ENCODE measurements around the gene GLT8D2. TPM values are rescaled to one million over a fixed set of nuclear protein-coding genes. Genes with fewer than 3 reads are reported as not detected.
A peak's percentile ranks its signal among the peaks of the same experiment; 100 is the strongest.
"Not testable (repeated sequence)": the region's sequence is repeated elsewhere in the genome, so short reads cannot be mapped to it uniquely, and the experiment has no call there.

The GLT8D2 gene
- total RNA-seq, 1 experiment from 2014 or later, result 10.7 TPM

DNA sequence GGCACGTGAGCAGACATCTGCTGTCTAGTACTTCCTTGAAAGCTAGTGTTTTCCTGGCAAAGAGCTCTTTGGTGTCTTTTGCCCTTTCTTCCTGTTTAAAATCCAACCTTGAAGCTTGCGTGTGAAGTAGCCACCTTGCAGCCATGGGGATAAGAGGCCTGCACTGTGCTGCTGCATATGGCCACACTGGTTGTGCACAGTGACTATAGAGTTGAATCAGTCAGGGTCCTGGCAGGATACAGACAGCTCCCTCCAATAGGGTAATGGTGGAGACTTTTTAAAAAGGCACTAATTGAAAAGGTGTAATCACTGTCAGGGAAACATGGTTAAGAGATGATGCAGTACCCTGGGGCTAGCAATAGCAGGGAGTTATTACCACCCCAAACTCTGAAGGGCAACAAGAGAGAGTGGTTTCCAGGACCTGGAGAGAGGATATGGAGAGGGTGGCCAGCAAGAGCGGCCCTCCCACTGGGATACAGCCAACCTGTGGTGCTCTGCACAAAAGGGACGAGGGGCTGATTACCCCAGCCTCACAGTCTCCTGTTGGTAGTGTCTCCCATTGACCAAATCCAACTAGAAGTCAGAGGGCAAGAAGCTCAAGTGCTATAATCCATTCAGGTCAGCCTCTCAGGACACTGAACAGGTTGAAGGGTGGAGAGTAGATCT, 4.8 kb upstream of the GLT8D2 start:
- no peak for DNase-seq (ENCODE audit: low read depth)

DNA sequence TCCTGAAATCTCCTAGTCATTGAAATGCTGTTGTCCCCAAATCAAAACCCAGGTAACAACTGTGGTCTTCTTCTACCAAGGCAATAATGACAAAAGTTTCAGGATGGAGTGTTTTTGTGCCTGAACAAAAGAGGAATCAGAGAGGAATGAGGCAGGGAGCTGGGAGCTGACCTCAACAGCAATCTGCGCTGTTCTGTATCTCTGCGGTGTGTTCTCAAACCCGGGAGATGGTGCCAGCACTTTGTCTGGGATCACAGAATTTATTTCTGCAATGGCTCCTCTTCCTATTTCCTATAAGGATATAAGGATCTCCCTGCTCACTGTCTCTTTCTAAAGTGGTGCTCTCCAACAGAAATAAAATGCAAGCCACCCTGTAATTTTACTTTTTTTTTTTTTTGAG, 449 bp upstream of the GLT8D2 start:
- DNase-seq (ENCODE audit: low read depth), result no peak

DNA sequence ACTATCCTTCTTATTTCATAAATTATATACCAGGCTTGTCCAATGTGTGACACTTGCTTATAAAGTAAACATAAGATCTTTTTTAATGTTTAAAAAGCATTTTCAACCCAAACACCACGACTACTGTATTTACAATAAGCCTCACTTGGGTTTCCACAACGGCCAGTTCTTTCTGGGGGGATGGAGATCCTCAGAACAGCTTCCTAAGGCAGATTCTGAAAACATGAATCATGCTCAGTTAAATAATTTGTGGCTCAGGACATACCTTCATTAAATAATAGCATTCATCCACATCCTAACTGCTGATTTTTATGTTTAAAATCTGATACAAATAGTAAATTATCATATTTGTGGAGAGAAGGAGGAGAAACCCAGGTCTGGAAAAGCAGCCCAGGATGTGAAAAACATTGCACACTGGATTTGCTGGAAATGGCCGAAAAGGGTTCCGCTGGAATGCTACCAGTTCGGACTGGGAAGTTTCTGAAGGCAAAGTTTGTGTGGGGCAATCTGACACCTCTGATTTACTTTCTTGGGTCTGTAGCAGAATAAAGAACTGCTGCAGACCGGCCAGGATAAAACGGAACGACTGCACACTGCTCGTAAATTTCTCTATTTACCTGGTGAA, 597 bp downstream of the GLT8D2 start:
- peak; percentile 57 for DNase-seq (ENCODE audit: low read depth)

DNA sequence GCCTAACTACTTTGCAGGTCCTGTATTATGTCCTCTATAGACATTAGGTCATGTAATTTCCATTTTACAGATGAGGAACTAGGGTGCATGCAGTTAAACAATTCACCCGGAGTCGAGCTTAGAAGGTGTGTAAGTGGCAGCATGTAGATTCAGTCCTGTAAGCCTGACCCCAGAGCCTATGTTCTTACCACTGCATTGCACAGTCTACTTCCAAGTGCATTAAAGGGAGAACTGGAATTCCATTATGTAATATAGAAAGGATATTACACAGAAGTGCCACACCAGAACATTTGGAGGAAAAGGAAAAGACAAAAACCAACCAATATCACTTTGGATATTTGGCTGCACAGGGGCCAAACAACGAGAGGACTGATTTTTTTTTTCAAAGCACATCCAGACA, 1.2 kb downstream of the GLT8D2 start:
- DNase-seq (ENCODE audit: low read depth), result no peak

DNA sequence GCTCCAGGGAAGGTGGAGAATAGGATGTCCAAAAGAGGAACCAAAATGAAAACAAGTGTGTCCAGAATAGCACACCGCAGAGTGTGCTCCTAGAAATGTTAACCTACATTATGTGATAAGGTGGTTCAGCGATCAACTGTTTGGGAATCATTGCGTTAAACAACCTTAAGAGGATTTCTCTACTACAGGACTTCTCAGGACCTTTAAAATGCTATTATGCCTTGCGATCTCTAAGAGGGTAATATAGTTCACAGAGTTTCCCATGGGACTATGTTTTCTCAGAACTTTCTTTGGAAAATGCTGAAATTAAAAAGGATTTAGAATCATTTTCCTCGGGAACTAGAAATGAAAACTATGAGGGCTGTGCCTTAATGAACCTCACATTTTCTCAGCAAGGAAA, 1.8 kb downstream of the GLT8D2 start:
- no peak for DNase-seq (ENCODE audit: low read depth)

DNA sequence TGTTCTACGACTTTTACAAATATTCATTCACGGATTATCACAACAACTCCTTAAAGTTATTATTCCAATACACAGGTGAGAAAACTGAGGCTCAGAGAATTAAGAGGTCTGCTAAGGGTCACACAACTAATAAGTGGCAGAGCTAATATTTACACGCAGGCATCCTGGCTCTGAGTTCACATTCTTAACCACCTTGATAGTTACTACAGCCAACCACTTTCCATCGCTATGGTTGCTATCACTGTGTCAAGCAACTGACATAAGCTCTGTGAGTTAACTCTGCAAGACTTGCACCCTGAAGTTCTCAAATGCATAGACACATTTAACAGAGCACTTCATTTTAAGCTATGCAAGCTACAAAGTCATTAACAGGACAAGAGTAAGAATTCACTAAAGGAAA, 3.7 kb downstream of the GLT8D2 start:
- DNase-seq (ENCODE audit: low read depth), result no peak

DNA sequence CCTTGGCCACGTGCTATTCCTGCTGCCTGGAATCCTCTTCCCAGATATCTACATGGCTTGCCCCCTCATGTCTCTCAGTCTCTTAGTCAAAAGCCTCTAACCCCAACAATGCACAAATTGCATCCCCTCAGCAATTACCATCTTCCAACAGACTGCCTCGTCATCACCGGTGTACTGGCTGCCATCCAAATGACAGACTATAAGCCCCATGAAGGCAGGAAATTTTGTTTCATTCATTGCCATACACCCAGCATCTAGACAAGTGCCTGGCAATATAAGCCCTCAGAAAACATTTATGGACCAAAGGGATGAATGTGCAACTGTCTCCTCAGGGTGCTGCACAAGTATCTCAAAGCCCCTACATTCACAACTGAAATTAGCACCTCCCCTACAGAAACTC, 5.8 kb downstream of the GLT8D2 start:
- no peak for DNase-seq (ENCODE audit: low read depth)

DNA sequence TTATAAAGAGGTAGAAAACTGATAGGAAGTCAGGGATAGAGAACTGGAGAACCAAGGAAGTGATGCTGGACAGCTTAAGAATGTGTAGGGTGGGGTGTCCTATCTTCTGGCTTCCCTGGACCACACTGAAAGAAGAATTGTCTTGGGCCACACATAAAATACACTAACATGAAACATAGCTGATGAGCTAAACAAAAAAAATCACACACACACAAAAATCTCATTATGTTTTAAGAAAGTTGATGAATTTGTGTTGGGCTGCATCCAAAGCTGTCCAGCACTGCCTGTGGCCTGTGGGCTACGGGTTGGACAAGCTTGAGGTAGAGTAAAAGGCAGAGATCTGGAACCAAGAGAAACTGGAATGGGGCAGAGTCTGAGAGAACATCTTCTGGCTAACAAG, 7.4 kb downstream of the GLT8D2 start:
- no peak for DNase-seq (ENCODE audit: low read depth)

DNA sequence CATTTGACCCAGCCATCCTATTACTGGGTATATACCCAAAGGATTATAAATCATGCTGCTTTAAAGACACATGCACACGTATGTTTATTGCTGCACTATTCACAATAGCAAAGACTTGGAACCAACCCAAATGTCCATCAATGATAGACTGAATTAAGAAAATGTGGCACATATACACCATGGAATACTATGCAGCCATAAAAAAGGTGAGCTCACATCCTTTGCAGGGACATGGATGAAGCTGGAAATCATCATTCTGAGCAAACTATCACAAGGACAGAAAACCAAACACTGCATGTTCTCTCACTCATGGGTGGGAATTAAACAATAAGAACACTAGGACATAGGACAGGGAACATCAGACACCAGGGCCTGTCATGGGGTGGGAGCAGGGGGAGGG, 10.2 kb downstream of the GLT8D2 start:
- not testable (repeated sequence) for DNase-seq (ENCODE audit: low read depth)

DNA sequence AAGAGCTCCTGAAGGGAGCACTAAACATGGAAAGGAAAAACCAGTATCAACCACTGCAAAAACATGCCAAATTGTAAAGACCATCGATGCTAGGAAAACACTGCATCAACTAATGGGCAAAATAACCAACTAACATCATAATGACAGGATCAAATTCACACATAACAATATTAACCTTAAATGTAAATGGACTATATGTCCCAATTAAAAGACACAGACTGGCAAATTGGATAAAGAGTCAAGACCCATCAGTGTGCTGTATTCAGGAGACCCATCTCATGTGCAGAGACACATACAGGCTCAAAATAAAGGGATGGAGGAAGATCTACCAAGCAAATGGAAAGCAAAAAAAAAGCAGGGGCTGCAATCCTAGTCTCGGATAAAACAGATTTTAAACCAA, 13.8 kb downstream of the GLT8D2 start:
- not testable (repeated sequence) for DNase-seq (ENCODE audit: low read depth)

DNA sequence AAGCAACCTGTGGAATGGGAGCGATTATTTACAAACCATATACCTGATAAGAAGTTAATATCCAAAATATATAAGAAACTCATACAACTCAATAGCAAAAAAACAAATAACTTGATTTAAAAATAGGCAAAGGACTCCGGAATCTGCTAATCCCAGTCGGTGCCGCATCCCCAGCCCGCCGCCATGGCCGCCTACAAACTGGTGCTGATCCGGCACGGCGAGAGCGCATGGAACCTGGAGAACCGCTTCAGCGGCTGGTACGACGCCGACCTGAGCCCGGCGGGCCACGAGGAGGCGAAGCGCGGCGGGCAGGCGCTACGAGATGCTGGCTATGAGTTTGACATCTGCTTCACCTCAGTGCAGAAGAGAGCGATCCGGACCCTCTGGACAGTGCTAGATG, 19.4 kb downstream of the GLT8D2 start:
- not testable (repeated sequence) for DNase-seq (ENCODE audit: low read depth)

DNA sequence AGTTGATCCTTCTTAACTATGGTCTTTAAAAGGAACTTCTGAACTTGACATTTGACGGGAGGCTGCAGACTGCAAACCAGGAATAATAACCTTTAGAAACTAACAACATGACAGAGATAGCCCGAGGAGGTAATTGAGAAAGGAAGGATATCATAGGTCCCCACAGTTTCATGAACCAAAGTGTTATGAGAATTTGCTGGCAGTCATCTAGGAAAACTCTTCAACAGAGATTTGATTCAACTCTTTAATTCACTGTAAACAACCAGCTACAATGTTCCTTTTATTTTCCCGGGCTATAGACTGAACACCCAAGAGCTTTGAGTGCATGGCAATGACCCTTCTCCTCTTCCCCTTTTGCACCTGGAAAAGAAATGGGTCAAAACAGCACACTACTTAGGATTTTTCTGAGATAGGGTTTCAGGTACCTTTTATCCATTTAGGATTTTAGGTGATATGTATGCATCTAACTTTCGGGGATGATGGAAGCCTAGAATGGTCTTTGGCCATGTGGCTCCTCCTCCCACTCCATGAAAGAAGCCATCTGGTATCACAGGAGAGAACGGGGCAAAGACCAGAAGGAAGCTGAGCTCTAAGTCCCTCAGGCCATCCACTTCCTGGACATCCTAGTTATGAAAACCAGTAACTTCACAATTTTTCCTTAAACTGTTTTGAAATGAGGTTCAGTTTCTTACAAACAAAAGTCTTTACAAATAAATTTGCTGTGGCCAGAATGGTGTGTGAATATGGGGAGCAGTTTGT, 23.0 kb downstream of the GLT8D2 start:
- DNase-seq (ENCODE audit: low read depth), result no peak

DNA sequence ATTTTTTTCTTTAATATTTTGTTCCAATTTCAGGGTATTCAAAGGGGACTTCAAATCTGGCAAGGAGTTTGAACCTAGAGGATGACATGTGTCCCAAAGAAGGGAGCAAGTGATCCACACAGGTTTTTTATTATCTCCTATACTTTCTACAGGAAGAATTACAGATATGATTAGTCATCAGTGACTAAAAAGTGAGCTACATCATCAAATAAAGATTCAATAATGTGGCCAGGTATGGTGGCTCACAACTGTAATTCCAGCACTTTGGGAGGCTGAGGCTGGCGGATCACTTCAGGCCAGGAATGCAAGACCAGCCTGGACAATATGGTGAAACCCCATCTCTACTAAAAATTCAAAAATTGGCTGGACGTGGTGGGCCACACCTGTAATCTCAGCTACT, 24.2 kb downstream of the GLT8D2 start:
- DNase-seq (ENCODE audit: low read depth), result no peak

DNA sequence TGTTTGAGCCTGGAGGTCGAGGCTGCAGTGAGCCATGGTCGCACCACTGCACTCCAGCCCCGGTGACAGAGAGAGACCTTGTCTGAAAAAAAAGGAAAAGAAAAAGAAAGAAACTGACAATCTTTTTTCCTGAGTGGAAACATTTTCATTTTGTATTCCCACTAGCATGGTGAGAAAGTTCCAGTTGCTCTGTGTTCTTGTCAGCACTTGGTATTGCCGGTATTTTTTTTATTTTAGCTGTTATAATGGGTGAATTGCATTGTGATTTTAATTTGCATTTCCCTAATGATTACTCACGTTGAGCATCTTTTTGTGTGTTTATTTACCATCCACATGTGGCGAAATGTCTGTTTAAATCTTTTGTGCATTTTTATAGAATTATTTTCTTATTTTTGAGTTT, 25.6 kb downstream of the GLT8D2 start:
- no peak for DNase-seq (ENCODE audit: low read depth)

DNA sequence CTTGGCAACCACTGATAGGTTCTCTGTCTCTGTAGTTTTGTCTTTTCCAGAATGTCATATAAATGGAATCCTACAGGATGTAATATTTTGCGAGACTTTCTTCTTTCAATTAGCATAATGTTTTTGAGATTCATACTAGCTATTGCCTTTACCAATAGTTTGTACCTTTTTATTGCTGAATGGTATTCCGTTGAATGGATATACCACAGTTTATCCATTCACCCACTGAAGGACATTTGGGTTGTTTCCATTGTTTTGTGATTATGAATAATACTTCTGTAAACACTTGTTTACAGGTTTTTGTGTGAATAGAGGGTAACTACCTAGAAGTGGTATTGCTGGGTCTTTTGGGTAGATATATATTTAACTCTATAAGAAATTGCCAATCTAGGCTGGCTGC, 26.3 kb downstream of the GLT8D2 start:
- DNase-seq (ENCODE audit: low read depth), result no peak

DNA sequence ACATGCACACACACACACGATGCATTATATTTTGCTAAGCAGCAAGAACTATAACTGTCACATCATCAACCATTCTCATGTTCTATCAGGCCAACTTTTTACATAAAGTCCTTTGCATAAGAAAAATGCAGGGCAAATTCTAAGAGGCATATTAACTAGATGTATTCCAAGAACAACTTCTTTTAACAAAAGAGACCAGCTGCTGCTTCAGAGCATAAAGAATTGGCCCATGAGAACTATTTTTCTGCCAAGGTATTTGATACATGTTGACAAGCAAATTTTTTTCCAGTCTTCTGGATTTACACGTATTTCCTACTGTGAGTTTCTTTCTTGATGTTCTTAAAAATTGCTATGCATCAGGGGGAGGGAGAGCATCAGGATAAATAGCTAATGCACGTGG, 27.2 kb downstream of the GLT8D2 start:
- DNase-seq (ENCODE audit: low read depth), result no peak

DNA sequence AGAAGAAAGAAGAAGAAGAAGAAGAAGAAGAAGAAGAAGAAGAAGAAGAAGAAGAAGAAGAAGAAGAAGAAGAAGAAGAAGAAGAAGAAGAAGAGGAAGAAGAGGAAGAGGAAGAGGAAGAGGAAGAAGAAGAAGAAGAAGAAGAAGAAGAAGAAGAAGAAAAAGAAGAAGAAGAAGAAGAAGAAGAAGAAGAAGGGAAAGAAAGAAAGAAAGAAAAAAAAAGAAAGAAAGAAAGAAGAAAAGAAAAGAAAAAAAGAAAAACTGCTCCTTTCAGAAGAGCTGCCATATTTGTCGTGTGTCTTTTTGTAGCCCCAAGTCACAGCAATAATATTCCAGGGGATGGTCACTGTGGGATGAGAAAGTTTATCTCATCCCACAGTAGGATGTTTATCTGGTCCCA, 28.1 kb downstream of the GLT8D2 start:
- DNase-seq (ENCODE audit: low read depth), result not testable (repeated sequence)

DNA sequence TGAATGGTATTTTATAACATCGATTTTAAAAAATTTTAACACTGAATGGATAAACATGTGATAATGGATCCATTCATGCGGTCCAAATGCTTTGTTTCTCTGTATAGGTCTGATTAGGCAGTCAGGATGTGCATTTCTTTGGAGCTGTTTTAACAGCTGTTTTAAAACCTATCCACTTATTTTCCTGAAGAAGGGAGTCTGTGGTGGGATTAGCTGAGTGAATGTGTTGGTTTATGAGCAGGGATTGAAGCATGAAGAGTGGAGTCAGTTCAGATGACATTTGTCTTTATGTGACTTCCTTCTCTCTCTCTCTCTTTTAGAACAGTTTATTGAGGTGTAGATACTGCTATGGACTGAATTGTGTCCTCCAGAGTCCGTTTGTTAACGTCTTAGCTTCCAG, 37.7 kb downstream of the GLT8D2 start:
- DNase-seq (ENCODE audit: low read depth), result no peak

DNA sequence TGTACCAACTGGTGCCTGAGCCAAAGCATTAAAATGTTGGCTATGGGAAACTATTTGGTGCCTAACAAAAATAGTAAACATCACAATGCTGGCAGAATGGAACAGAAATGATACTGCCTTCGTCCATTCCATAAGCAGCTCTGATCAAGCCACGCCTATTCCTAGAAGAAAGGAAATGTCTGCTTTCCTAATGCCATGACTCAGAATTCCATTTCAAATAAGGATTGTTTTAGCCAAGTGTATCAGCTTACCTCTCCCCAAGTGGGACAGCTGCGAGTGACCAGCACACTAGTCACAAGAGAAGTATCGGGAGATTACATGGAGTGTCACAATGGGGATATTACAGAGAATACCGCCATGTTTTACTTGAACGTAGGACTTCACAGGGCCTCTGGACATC, 38.7 kb downstream of the GLT8D2 start:
- DNase-seq (ENCODE audit: low read depth), result peak; percentile 92

DNA sequence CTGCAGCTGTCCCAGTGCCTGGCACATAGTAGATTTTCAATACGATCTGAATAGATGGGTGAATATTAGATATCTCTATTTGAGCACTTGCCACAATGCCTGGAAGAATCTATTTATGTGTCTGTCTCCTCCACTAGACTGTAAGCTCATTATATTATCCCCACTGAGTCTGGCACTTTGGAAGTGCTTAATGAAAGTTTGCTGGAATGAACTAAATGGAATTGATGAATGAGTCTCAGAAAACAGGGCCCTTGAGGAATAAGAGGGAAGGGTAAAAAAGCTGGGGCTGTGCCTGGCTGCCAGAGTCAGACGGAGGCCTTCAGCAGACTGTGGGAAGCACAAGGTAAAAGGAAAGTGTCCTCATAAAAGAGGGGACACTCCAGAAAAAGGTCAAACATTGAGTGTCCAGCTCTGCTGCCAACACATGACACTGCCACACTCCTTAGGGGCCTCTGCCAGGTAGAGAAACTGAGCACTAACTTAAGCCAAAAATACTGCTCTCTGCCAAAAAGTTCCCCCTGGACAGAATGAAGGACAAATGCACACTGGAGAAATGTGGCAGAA, 39.3 kb downstream of the GLT8D2 start:
- DNase-seq (ENCODE audit: low read depth), result no peak

DNA sequence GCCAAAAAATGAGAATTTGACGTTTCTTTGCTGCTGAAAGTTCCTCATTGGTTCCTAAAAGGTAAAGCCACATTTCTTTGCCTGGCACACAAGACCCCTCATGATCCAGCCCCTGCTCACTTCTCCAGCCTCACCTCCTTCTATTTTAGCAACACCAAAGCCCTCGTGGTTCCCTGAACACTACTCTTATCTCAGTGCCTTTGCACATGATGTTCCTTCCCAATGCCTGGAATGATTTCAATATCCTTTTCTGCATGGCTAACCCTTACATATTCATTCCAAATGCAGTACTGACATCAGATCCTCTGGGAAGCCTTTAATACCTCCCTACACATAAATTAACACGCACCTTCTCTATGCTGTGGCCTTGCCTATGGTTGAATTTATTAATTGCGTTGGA, 39.9 kb downstream of the GLT8D2 start:
- no peak for DNase-seq (ENCODE audit: low read depth)

DNA sequence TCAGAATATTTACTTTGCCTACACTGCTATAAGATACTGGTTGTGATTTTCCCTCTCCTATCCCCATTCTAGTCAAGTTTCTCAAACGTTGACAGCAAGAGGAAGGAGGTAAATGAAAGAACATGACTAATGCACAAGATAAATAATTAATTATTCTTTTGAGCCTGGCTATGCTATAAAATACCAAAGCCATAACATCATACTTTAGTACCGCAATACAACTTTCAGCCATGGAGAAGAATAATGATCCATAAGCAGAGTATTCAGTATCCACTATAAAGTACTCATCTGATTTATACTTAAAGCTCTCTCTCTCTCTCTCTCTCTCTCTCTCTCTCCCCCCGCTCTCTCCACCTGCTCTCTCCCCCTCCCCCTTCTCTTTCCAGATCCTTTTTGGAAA, 43.1 kb downstream of the GLT8D2 start:
- peak; percentile 75 for DNase-seq (ENCODE audit: low read depth)

DNA sequence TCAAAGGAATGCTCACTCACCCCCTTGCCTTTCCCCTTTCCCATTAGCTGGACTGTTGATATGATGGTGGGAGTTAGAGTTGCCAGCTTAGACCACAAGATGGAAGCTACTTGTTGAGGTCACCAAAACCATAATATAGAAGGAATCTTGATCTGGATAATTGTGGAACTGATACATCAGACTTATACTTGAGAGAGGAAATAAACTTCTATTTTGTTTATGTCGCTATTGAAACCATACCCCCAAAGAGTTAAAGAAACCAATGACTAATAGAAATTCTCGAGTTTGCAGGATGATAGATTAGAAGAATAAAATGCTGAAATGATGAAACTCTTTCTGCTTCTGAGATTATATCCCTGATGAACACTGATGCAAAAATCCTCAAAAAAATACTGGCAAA, 46.4 kb downstream of the GLT8D2 start:
- DNase-seq (ENCODE audit: low read depth), result no peak
